Ascending aorta (tissue), 2 donors: ENCODE data around the gene SSH2. TPM values are rescaled to one million over a fixed set of nuclear protein-coding genes. Genes with fewer than 3 reads are reported as not detected.

Experiments used
- DNase-seq, 2 donors: peaks; one replicate each; pipeline ENCODE4 v3.0.0-alpha.2; 2019; ENCODE audit warnings: low spot score in 2 of 2
- H3K27ac ChIP-seq, 2 donors: fragments of 200-600 bp; sonication (generic); one replicate each; pipeline ENCODE4 v1.5.1; 2016 to 2017; ENCODE audit warnings: mild to moderate bottlenecking in 1 of 2
- H3K27me3 ChIP-seq: fragments of 200-600 bp; sonication (generic); one replicate; pipeline ENCODE4 v1.5.1; 2017
- H3K36me3 ChIP-seq, 2 donors: fragments of 200-600 bp; sonication (generic); one replicate each; pipeline ENCODE4 v1.5.1; 2016
- H3K4me1 ChIP-seq, 2 donors: fragments of 200-600 bp; sonication (generic); one replicate each; pipeline ENCODE4 v1.5.1; 2016 to 2017; ENCODE audit warnings: mild to moderate bottlenecking in 1 of 2
- H3K4me3 ChIP-seq, 2 donors: fragments of 200-600 bp; sonication (generic); one replicate each; pipeline ENCODE4 v1.5.1; 2016 to 2017; ENCODE audit warnings: mild to moderate bottlenecking in 1 of 2
- H3K9me3 ChIP-seq, 2 donors: fragments of 200-600 bp; sonication (generic); one replicate each; pipeline ENCODE4 v1.5.1; 2016
- intact Hi-C: fragments of 100-400 bp; cut with DNase I; formaldehyde crosslinking; loops from one replicate; pipeline ENCODE4 v1.15.1; 2023
- total RNA-seq: library from RNA; depleted of rRNA; stranded (reverse); fragments of >200 nt; gene quantifications from one replicate; pipeline ENCODE4 v1.1.0, GENCODE V29; 2016
- TF ChIP-seq, protein P1 (sequence below), 3 experiments: fragments of 200-600 bp in 2 of 3; fragments of 450-650 bp in 1 of 3; sonication (generic) in 2 of 3; IDR thresholded peaks; one replicate each; pipeline ENCODE4 v1.5.1; 2016 to 2019; ENCODE audit warnings: antibody characterized with exemption in 3 of 3, mild to moderate bottlenecking in 1 of 3, moderate library complexity in 1 of 3

Gene SSH2
- total RNA-seq, 1 donor from 2014 or later = 7.9 TPM

DNA sequence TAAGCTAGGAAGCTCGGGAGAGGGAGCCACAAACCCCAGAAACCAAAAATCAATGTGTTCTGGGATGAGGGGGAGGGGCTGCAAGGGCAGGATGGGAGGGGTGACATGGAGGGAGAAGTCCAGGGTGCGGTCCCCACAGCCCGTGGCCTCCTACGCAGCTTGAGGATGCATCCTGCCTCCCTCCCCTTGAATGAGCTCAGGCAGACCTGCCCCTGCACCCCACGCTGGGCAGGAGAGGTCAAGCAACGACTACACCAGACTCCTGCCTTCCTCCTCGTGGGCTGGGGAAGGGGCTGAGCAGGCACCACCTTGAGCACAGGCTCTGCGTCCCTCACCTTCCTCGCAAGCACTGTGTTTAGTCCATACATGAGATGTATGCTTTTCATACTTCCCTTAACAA lies 333.2 kb downstream of the SSH2 start:
- intact Hi-C loops = no loop called here
- no peak overlapping the region for H3K27ac ChIP-seq
- peaks cover 13 to 15% of the 10 kb centered on the region in 2 donors for H3K4me1 ChIP-seq
- no peak for DNase-seq
- H3K27me3 ChIP-seq = no peaks in the 10 kb centered on the region
- no peaks in the 10 kb centered on the region for H3K9me3 ChIP-seq
- TF ChIP-seq, protein P1, sequence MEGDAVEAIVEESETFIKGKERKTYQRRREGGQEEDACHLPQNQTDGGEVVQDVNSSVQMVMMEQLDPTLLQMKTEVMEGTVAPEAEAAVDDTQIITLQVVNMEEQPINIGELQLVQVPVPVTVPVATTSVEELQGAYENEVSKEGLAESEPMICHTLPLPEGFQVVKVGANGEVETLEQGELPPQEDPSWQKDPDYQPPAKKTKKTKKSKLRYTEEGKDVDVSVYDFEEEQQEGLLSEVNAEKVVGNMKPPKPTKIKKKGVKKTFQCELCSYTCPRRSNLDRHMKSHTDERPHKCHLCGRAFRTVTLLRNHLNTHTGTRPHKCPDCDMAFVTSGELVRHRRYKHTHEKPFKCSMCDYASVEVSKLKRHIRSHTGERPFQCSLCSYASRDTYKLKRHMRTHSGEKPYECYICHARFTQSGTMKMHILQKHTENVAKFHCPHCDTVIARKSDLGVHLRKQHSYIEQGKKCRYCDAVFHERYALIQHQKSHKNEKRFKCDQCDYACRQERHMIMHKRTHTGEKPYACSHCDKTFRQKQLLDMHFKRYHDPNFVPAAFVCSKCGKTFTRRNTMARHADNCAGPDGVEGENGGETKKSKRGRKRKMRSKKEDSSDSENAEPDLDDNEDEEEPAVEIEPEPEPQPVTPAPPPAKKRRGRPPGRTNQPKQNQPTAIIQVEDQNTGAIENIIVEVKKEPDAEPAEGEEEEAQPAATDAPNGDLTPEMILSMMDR (IDR thresholded peaks at IDR 0.05) = no peak
- H3K4me3 ChIP-seq = no peak overlapping the region
- H3K36me3 ChIP-seq = no peaks in the 10 kb centered on the region

DNA sequence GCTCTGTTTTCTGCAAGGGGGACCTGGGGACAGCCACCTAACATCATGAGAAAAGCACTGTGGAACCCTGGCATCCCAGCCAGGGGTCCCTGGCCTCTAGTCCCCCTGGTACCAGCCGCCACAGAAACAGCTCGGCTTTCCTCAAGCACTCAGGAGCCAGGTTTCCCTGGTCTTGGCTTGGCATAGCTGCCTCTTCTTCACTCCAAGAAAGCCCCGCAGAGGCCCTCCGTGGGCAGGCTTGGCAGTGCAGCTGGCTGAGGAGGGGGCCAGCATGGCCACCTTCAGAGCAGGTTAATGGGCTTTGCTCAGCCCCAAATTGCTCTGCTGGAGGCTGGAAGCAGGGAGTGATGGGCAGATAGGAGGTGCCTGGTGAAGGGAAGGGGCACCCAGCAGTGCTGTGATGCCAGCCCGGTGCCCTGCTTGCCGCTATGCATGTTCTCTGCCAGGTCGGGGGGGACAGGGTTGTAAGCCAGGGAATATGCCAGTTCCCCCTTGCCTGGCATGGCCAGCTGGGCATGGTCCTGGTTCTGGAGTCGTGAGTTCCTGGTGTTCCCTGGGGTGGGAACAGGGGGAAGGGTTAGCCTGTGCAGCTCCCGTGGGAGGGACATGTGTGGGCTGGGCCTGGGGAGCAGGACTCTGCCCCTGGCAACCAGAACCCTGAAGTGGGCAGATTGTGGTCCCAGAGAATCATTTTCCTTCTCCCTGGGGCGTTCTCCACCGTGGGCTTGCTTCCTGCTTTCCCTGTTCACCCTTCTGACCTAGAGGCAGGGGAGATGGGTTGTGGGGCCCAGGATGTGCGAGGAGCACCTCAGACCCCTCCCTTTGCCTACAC lies 333.9 kb downstream of the SSH2 start:
- DNase-seq = no peak
- Histone ChIP-seq H3K36me3 (no peaks in the 10 kb centered on the region), H3K27ac (no peak overlapping the region), H3K27me3 (no peaks in the 10 kb centered on the region), H3K4me1 (peaks cover 16 to 22% of the 10 kb centered on the region in 2 donors), H3K4me3 (no peak overlapping the region), H3K9me3 (no peaks in the 10 kb centered on the region)
- TF ChIP-seq, protein P1 (IDR thresholded peaks at IDR 0.05) = no peak
- intact Hi-C loops = no loop called here

DNA sequence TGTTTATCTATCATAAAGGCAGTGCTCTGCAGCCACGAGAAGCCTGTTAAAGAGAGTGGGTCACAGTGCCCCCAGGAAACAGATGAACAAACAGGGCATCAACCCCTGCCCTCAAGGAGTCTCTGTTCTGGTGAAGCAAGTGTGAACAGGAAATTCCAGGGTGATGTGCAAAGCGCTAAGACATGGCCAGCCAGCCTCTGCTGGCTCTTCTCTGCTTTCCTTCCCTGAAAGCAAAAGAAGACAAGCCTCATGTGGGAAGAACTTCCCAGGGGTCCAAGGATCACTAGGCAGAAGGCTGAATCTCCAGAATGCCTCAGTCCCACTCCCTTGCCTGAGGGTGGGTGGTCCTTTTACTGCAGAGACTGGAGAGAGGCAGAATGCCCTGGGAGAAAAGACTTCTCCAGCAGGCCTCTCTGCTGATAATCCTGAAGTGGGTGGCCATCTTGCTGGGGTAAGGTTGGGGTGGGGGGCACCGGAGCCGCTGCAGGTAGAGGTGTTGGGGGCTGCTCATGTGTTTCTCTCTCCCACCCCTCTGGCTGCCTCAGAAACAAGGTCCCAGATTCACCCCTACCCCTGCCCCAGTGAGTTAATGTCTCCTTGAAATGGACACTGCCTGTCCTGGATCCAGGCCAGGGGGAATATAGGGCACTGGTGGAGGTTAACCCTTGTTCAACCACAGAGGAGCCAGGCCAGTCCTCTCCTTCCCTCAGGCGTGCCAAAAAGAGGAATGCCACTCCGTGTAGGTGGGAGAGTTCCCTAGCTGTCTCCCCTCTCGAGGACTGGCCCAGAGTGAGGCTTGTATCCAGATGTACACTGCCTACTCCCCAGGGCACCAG lies 334.7 kb downstream of the SSH2 start:
- no peak for DNase-seq
- Histone ChIP-seq H3K27me3 (no peaks in the 10 kb centered on the region), H3K36me3 (no peaks in the 10 kb centered on the region), H3K9me3 (no peaks in the 10 kb centered on the region), H3K4me1 (peaks cover 22 to 30% of the 10 kb centered on the region in 2 donors), H3K27ac (no peak overlapping the region), H3K4me3 (no peak overlapping the region)
- TF ChIP-seq, protein P1 (IDR thresholded peaks at IDR 0.05) = no peak
- intact Hi-C loops = no loop called here

DNA sequence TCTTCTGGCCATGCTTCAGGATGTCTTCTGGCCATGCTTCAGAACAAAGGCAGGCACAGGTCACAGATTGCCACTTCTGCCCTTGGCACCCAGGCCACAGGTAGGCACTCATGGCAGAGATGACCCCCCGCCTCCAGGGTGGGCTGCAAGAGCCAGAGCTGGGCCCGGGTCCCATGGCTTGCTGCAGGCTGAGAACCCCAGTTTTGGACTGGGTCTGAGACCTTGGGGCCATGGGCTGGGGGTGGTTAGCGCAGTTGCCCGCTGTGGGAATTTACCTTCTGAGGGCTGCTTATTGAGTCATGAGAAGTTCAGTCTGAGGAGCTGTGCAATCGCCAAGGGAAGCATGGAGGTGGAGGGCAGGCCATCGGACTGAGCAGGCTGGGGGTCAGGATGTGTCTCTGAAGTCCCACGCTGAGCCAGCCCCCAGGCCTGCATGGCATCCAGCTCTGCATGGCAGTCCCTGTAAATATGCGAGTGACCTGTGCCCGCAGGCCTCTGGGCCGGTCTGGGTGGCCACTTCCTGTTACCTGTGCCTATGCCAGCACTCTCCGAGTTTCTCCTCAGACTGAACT lies 335.4 kb downstream of the SSH2 start:
- no peak overlapping the region for H3K27ac ChIP-seq
- no peaks in the 10 kb centered on the region for H3K9me3 ChIP-seq
- peaks cover 29 to 37% of the 10 kb centered on the region in 2 donors for H3K4me1 ChIP-seq
- no peak for DNase-seq
- no peaks in the 10 kb centered on the region for H3K27me3 ChIP-seq
- peak overlapping the region in 1 of 2 donors; percentile 88 for H3K4me3 ChIP-seq
- intact Hi-C loops = loop anchor here (5.0 kb wide), 1 partner anchor 168 kb away; no protein-coding TSS in a partner anchor
- H3K36me3 ChIP-seq = no peaks in the 10 kb centered on the region
- TF ChIP-seq, protein P1 (IDR thresholded peaks at IDR 0.05) = no peak

DNA sequence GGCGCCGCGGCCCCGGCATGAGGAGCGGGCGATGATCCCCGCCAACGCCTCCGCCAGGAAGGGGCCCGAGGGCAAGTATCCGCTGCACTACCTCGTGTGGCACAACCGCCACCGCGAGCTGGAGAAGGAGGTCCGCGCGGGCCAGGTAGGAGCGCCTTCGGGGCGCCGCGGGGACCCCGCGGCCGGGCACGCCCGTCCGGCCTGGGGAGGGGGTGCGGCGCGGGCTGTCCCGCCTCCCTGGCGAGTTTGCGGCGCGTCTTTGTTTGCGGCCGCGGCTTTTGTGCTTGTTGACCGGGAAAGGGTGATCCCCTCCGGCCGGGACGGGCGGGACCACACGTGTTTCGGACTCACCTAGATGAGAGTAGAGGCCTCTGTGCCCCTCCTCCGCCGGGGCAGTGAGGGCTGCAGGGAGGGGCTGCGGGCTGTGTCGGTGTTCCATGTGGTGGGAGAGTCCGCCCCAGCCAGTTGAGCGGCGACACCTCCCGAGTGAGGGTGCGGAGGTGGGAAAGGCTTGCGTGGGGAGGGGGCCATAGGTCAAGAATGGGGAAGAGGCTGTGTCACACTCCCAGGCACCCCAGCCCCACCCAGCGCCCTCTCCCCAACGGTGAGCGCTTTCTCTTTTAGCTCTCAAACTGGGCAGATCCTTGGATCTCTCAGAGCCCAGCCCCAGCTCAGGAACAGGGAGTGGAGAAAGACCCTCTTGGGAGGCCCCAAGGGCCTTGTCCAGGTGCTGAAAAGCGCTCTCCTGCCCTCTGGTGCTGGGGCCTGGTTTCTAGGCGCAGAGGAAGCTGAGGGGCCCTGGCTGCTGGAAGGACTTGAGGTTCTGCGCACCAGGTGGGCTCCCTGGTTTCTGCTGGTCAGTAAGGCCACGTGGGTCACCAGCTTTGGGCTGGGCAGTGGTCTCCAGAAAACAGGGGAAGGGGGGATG lies 336.2 kb downstream of the SSH2 start:
- TF ChIP-seq, protein P1 (IDR thresholded peaks at IDR 0.05) = peak in 1 of 3 experiments; percentile 16
- Histone ChIP-seq H3K9me3 (no peaks in the 10 kb centered on the region), H3K27me3 (no peaks in the 10 kb centered on the region), H3K4me1 (peaks cover 29 to 37% of the 10 kb centered on the region in 2 donors), H3K27ac (no peak overlapping the region), H3K36me3 (no peaks in the 10 kb centered on the region), H3K4me3 (peak overlapping the region; percentile 62 to 88)
- no peak for DNase-seq
- intact Hi-C loops = loop anchor here (5.0 kb wide), 1 partner anchor 168 kb away; no protein-coding TSS in a partner anchor
